ENCODE measurements around the gene APOC4. TPM values are rescaled to one million over a fixed set of nuclear protein-coding genes. Genes with fewer than 3 reads are reported as not detected.

APOC4 gene
- total RNA-seq, 1 experiment from 2014 or later = not detected

GRCh38 chr19:44958090-44958489 lies 16.1 kb downstream of the APOC4 start:
- peaks cover 6 to 15% of the 10 kb centered on the region in 2 experiments; a peak in 2 of 4 replicates for H3K36me3 ChIP-seq (ENCODE audit: control insufficient read depth in 1 of 2, insufficient read depth in 2 of 2, low read length in 2 of 2)
- ChIA-PET POLR2A (no interaction called here), RAD21 (ENCODE audit: low non-redundant PET in 1 of 2, low total read pairs in 2 of 2, uncharacterized antibody in 2 of 2, unreplicated experiment in 2 of 2) (no interaction called here), CTCF (no interaction called here)
- H3K27me3 ChIP-seq (ENCODE audit: insufficient read depth, low read length) = no peaks in the 10 kb centered on the region
- H2AFZ ChIP-seq (ENCODE audit: low read depth, low read length, poor library complexity, severe bottlenecking) = no peak overlapping the region
- H4K20me1 ChIP-seq (ENCODE audit: insufficient read depth) = no peaks in the 10 kb centered on the region
- H3K9ac ChIP-seq (ENCODE audit: low read length) = no peak overlapping the region
- peaks cover 6 to 28% of the 10 kb centered on the region in 2 experiments; a peak in 3 of 4 replicates for H3K4me1 ChIP-seq (ENCODE audit: control insufficient read depth in 1 of 2, insufficient read depth in 2 of 2, low read length in 2 of 2)
- H3K79me2 ChIP-seq (ENCODE audit: insufficient read depth, low read length) = peaks cover 73% of the 10 kb centered on the region
- H3K9me2 ChIP-seq (ENCODE audit: insufficient read depth) = no peaks in the 10 kb centered on the region
- no TSS peak for BruUV-seq (replicated peaks)
- intact Hi-C loops (cut with micrococcal nuclease) = loop anchor here (10.0 kb wide), 1 partner anchor 373 kb away; no protein-coding TSS in a partner anchor
- H3K9me3 ChIP-seq (ENCODE audit: control insufficient read depth in 1 of 2, insufficient read depth in 1 of 2, low read depth in 1 of 2, low read length in 2 of 2) = no peaks in the 10 kb centered on the region
- peak overlapping the region; percentile 4; the same call in 1 of the 2 replicates for H3K4me2 ChIP-seq (ENCODE audit: low read length)
- no peak overlapping the region for H3K4me3 ChIP-seq (replicated peaks in 1 of 2; ENCODE audit: low read depth in 1 of 2, low read length in 2 of 2)
- no peak for TF ChIP-seq CEBPB (IDR thresholded peaks at IDR 0.05; ENCODE audit: low read depth)
- no peak for TF ChIP-seq YY1 (IDR thresholded peaks at IDR 0.05; ENCODE audit: extremely low read depth, insufficient replicate concordance, low read depth, low read length)
- no peak for TF ChIP-seq SIN3A (IDR thresholded peaks at IDR 0.05; ENCODE audit: low read depth)
- TF ChIP-seq JUND (IDR thresholded peaks at IDR 0.05) = no peak
- TF ChIP-seq SP1 (IDR thresholded peaks at IDR 0.05; ENCODE audit: low read depth) = no peak
- TF ChIP-seq REST (IDR thresholded peaks at IDR 0.05; ENCODE audit: low read depth) = no peak
- TF ChIP-seq ELF1 (IDR thresholded peaks at IDR 0.05; ENCODE audit: borderline replicate concordance, low read depth) = no peak
- TF ChIP-seq EZH2phosphoT487 (IDR thresholded peaks at IDR 0.05; ENCODE audit: borderline replicate concordance) = no peak
- TF ChIP-seq EGR1 (IDR thresholded peaks at IDR 0.05; ENCODE audit: low read depth) = no peak
- no peak for TF ChIP-seq RAD21 (IDR thresholded peaks at IDR 0.05; ENCODE audit: low read depth)
- no peak for TF ChIP-seq POLR2AphosphoS5 (IDR thresholded peaks at IDR 0.05; ENCODE audit: low read depth, low read length)
- TF ChIP-seq, protein P1, sequence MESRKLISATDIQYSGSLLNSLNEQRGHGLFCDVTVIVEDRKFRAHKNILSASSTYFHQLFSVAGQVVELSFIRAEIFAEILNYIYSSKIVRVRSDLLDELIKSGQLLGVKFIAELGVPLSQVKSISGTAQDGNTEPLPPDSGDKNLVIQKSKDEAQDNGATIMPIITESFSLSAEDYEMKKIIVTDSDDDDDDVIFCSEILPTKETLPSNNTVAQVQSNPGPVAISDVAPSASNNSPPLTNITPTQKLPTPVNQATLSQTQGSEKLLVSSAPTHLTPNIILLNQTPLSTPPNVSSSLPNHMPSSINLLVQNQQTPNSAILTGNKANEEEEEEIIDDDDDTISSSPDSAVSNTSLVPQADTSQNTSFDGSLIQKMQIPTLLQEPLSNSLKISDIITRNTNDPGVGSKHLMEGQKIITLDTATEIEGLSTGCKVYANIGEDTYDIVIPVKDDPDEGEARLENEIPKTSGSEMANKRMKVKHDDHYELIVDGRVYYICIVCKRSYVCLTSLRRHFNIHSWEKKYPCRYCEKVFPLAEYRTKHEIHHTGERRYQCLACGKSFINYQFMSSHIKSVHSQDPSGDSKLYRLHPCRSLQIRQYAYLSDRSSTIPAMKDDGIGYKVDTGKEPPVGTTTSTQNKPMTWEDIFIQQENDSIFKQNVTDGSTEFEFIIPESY (IDR thresholded peaks at IDR 0.05; ENCODE audit: extremely low read depth, insufficient replicate concordance, low read length) = no peak
- no peak for TF ChIP-seq POLR2A (IDR thresholded peaks at IDR 0.05; ENCODE audit: borderline replicate concordance, extremely low read depth, insufficient read depth, insufficient read length)
- TF ChIP-seq TCF7L2 (IDR thresholded peaks at IDR 0.05; ENCODE audit: borderline replicate concordance, extremely low read depth, insufficient read depth, insufficient read length) = no peak
- TF ChIP-seq FOSL1 (IDR thresholded peaks at IDR 0.05; ENCODE audit: low read depth) = no peak
- TF ChIP-seq ZFX (IDR thresholded peaks at IDR 0.05) = no peak
- TF ChIP-seq, protein P2, sequence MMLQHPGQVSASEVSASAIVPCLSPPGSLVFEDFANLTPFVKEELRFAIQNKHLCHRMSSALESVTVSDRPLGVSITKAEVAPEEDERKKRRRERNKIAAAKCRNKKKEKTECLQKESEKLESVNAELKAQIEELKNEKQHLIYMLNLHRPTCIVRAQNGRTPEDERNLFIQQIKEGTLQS (IDR thresholded peaks at IDR 0.05) = no peak
- no peak for TF ChIP-seq SRF (IDR thresholded peaks at IDR 0.05; ENCODE audit: low read depth)
- TF ChIP-seq CBX3 (IDR thresholded peaks at IDR 0.05; ENCODE audit: low read depth) = no peak
- no peak for DNase-seq (ENCODE audit: low read depth, low spot score)
- H3K27ac ChIP-seq (ENCODE audit: low read depth, low read length) = no peak overlapping the region
- no peak for ATAC-seq

All from HCT116 (cell line).